ENCODE measurements around the gene DKKL1. TPM values are rescaled to one million over a fixed set of nuclear protein-coding genes. Genes with fewer than 3 reads are reported as not detected.

DKKL1 gene
- total RNA-seq, 1 experiment from 2014 or later: 0.13 TPM

DNA sequence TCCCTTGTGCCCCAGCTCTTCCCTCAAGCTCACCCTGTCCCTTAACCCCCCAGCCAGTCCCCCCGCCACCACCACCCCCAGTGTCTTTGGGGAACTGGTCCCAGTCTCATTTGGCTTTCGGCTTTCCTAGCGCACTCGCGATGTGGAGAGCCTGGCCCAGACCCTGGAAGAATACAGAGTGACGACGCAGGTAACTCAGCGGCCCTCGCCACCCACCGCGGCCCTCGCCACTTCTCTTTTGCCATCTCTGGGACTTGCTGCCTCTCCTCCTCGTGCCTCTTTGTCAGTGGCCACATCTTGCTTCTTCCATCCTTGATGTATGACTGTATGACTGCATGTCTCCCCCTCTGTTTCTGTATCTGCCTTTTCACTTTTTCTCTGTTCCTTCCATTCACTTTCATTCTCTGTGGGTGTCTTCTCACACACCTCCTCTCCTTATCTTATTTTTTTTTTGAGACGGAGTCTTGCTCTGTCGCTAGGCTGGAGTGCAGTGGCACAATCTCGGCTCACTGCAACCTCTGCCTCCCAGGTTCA is 43.9 kb downstream of the DKKL1 start:
- DNase-seq (ENCODE audit: low read depth in 1 of 2, low spot score in 2 of 2): no peak
- Histone ChIP-seq H3K9me3 (replicated peaks) (no peaks in the 10 kb centered on the region), H3K4me3 (no peak overlapping the region), H3K27me3 (replicated peaks) (no peaks in the 10 kb centered on the region; the same call in 1 of the 2 replicates), H3K4me1 (replicated peaks) (no peaks in the 10 kb centered on the region), H3K36me3 (no peaks in the 10 kb centered on the region), H3K27ac (no peak overlapping the region)

- Histone ChIP-seq H3K4me1 (replicated peaks) (no peaks in the 10 kb centered on the region), H3K27ac (no peak overlapping the region), H3K36me3 (no peaks in the 10 kb centered on the region), H3K9me3 (replicated peaks) (no peaks in the 10 kb centered on the region), H3K27me3 (replicated peaks) (no peaks in the 10 kb centered on the region; the same call in 1 of the 2 replicates), H3K4me3 (no peak overlapping the region)
- DNase-seq (ENCODE audit: low read depth in 1 of 2, low spot score in 2 of 2): no peak
Observed at GRCh38 chr19:49408816-49409440, 45.3 kb downstream of the DKKL1 start.

DNA sequence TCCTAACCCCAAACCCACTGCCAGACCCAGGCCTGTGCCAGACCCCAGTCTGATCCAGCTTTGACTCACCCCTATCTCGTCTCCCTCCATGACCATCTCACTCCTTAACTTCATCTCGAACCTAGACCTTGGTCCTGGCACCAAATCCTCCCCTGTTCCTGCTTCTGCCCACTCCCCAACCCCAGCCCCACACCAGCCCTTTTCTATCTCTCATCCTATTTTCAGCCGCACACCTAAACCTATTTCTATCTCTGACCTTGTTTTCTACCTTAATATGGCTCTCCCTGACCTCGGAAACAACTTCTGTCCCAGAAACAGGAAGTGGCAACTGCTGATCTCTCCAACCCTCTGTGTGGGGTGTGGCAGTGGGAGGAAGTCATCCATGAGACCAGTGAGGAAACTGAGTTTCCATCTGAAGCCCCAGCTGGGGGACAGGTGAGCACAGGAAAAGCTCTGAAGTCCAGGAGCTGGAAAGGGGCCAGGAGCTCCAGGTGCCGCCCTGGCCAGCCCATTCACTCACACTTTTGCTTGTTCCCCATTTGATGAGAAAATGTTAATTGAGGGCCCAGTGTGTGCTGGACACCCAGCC is 45.9 kb downstream of the DKKL1 start:
- Histone ChIP-seq H3K4me3 (no peak overlapping the region), H3K4me1 (replicated peaks) (no peaks in the 10 kb centered on the region), H3K27me3 (replicated peaks) (no peaks in the 10 kb centered on the region; the same call in 1 of the 2 replicates), H3K9me3 (replicated peaks) (no peaks in the 10 kb centered on the region), H3K27ac (no peak overlapping the region), H3K36me3 (no peaks in the 10 kb centered on the region)
- DNase-seq (ENCODE audit: low read depth in 1 of 2, low spot score in 2 of 2): no peak

DNA sequence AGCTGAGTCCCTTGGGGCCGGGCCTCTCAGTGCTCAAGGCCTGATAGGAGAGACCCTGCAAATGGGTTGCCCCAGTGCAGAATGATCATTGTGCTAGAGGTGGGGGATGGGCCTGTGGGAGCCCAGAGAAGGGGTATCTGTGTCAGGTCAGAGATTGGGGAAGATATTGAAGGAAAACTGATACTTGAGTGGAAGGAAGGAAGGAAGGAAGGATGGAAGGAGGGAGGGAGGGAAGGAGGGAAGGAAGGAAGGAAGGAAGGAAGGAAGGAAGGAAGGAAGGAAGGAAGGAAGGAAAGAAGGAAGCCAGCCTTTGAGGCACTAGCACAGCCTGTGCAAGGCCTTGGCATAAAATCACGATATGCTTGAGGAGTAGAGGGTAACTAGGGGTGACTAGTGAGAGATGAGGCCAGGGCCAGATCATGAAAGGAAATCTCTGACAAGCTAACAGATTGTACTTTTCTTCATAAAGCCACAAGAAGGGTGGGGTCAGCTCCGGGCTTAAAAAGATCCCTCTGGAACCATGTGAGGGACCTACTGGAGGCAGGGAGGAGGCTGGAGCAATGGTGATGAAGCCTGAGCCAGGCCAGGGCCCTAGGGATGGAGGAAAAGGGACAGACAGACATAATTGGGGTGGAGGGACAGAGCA is 48.1 kb downstream of the DKKL1 start:
- Histone ChIP-seq H3K36me3 (no peaks in the 10 kb centered on the region), H3K27me3 (replicated peaks) (peaks cover 10% of the 10 kb centered on the region), H3K9me3 (replicated peaks) (no peaks in the 10 kb centered on the region), H3K4me1 (replicated peaks) (no peaks in the 10 kb centered on the region), H3K4me3 (no peak overlapping the region), H3K27ac (no peak overlapping the region)
- no peak for DNase-seq (ENCODE audit: low read depth in 1 of 2, low spot score in 2 of 2)

GRCh38 chr19:49413348-49413747 is 49.7 kb downstream of the DKKL1 start:
- DNase-seq (ENCODE audit: low read depth in 1 of 2, low spot score in 2 of 2): no peak
- no peak overlapping the region for H3K4me3 ChIP-seq
- no peaks in the 10 kb centered on the region for H3K4me1 ChIP-seq (replicated peaks)
- no peak overlapping the region for H3K27ac ChIP-seq
- no peaks in the 10 kb centered on the region for H3K36me3 ChIP-seq
- H3K27me3 ChIP-seq (replicated peaks): peaks cover 24% of the 10 kb centered on the region
- no peaks in the 10 kb centered on the region for H3K9me3 ChIP-seq (replicated peaks)

DNA sequence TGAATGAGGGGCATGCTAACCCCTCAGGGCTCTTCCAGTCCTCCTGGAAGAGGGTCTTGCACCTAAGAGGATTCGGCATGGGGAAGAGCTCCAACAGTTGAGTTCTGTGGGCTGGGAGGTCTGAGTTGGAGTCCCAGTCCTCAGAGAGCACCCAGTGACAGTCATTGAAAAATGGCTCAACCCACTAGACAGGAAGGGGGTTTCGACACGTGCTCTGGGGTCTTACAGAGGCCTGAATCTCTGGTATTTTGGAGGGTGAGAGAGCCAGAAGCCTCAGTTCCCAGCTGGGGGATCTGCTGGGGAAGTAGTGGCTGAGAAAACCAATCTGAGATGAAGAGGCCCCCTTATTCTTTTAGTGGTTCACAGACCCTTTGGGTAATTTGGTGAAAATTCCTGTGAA is 50.6 kb downstream of the DKKL1 start:
- Histone ChIP-seq H3K27me3 (replicated peaks) (peaks cover 31% of the 10 kb centered on the region), H3K4me3 (no peak overlapping the region), H3K9me3 (replicated peaks) (no peaks in the 10 kb centered on the region), H3K27ac (no peak overlapping the region), H3K36me3 (no peaks in the 10 kb centered on the region), H3K4me1 (replicated peaks) (no peaks in the 10 kb centered on the region)
- DNase-seq (ENCODE audit: low read depth in 1 of 2, low spot score in 2 of 2): no peak

DNA sequence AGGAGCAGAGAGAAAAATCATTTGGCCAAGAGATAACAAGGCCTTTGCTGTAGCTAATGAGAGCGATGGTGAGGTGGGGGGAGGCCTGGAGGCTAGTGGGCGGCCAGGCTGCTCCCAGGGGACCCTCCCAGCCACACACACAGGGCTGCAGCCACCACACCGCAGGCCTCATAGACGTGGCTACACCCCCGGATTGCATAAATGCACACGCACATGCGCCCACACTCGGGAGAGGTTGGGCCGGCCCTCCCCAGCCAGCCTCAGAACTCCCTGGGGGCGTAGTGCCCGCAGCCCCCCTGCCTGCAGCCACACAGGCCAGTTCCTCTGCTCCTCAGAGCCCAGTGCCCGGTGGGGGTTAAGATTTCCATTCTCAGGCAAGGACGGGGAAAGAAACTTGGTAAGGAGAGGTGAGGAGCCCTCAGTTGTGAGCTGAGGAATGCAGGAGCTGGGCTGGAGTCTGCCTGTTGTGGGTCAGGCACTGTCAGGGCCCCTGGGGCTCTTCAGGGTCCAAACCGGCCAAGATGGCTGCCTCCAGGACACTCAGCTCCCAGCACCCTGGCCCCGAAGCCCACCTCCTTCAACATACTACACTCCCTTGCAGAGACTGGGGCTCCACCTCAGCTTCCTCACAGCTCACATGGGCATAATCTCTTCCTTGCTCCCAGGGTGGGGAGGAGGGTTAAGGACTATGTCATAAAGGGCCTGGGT is 51.6 kb downstream of the DKKL1 start:
- Histone ChIP-seq H3K27ac (no peak overlapping the region), H3K36me3 (no peaks in the 10 kb centered on the region), H3K9me3 (replicated peaks) (no peaks in the 10 kb centered on the region), H3K4me1 (replicated peaks) (no peaks in the 10 kb centered on the region), H3K4me3 (no peak overlapping the region), H3K27me3 (replicated peaks) (peaks cover 39% of the 10 kb centered on the region)
- DNase-seq (ENCODE audit: low read depth in 1 of 2, low spot score in 2 of 2): no peak

- no peaks in the 10 kb centered on the region for H3K9me3 ChIP-seq (replicated peaks)
- H3K4me3 ChIP-seq: no peak overlapping the region
- H3K27me3 ChIP-seq (replicated peaks): peaks cover 45% of the 10 kb centered on the region
- H3K4me1 ChIP-seq (replicated peaks): no peaks in the 10 kb centered on the region; the same call in 1 of the 2 replicates
- no peaks in the 10 kb centered on the region for H3K36me3 ChIP-seq
- no peak for DNase-seq (ENCODE audit: low read depth in 1 of 2, low spot score in 2 of 2)
- H3K27ac ChIP-seq: no peak overlapping the region
Observed at GRCh38 chr19:49415810-49416200, 52.1 kb downstream of the DKKL1 start.

- Histone ChIP-seq H3K4me1 (replicated peaks) (peaks cover 5% of the 10 kb centered on the region), H3K36me3 (no peaks in the 10 kb centered on the region), H3K9me3 (replicated peaks) (no peaks in the 10 kb centered on the region; the same call in 1 of the 2 replicates), H3K4me3 (no peak overlapping the region), H3K27me3 (replicated peaks) (peaks cover 56% of the 10 kb centered on the region), H3K27ac (no peak overlapping the region)
- DNase-seq (ENCODE audit: low read depth in 1 of 2, low spot score in 2 of 2): no peak
Observed at GRCh38 chr19:49417088-49417487, 53.4 kb downstream of the DKKL1 start.

- Histone ChIP-seq H3K27ac (no peak overlapping the region), H3K27me3 (replicated peaks) (peaks cover 71% of the 10 kb centered on the region), H3K4me3 (no peak overlapping the region), H3K9me3 (replicated peaks) (no peaks in the 10 kb centered on the region; the same call in 1 of the 2 replicates), H3K4me1 (replicated peaks) (peaks cover 12% of the 10 kb centered on the region), H3K36me3 (no peaks in the 10 kb centered on the region)
- no peak for DNase-seq (ENCODE audit: low read depth in 1 of 2, low spot score in 2 of 2)
Observed at GRCh38 chr19:49418511-49418910, 54.8 kb downstream of the DKKL1 start.

DNA sequence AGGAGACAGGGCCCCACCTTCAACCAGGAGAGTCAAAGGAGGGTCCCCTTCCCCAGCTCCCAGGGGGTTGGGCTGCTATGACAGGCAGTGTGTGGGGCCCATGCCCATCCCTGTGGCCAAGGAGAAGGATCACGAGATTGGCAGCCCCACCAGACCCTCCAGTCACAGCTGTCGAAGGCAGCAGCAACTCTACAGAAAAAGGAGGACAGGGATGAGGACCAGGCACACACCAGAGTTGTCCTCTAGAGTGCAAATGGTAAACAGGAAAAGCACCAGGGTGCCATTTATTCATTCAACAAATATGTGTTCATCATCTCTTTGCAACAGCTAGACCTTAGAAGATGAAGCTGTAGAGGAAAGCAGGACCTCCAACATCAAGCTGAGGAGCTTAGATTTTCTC is 55.5 kb downstream of the DKKL1 start:
- Histone ChIP-seq H3K27me3 (replicated peaks) (peaks cover 77% of the 10 kb centered on the region), H3K27ac (no peak overlapping the region)
- no peak for DNase-seq (ENCODE audit: low read depth in 1 of 2, low spot score in 2 of 2)

DNA sequence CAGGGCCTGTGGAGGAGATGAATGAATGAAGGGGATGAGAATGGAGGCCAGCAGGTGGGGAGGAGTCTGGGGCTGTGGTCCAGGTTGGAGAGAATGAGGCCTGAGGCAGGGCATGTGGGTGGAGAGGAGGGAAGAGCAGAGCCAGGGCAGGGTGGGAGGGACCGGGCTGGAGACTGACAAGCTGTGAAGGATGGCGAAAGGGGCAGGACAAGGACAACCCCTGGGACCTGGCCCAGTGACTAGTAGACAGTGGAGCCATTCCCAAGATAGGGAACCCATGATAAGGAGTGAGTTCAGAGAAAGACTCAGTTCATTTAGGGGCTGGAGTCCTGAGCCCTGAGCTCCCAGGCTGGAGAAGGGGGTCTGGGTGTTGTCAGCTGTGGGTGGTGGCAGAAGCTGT is 56.5 kb downstream of the DKKL1 start:
- Histone ChIP-seq H3K27me3 (replicated peaks) (peaks cover 88% of the 10 kb centered on the region), H3K36me3 (no peaks in the 10 kb centered on the region), H3K9me3 (replicated peaks) (peaks cover 2% of the 10 kb centered on the region; the same call in 1 of the 2 replicates), H3K4me1 (replicated peaks) (peaks cover 12% of the 10 kb centered on the region), H3K4me3 (no peak overlapping the region), H3K27ac (no peak overlapping the region)
- no peak for DNase-seq (ENCODE audit: low read depth in 1 of 2, low spot score in 2 of 2)

More for the DNA sequence above, 55.5 kb downstream of the DKKL1 start:
- Histone ChIP-seq H3K36me3 (no peaks in the 10 kb centered on the region), H3K4me1 (replicated peaks) (peaks cover 12% of the 10 kb centered on the region), H3K4me3 (no peak overlapping the region), H3K9me3 (replicated peaks) (peaks cover 2% of the 10 kb centered on the region; the same call in 1 of the 2 replicates)

GRCh38 chr19:49421039-49421877 is 57.6 kb downstream of the DKKL1 start:
- Histone ChIP-seq H3K4me3 (no peak overlapping the region), H3K36me3 (no peaks in the 10 kb centered on the region), H3K27ac (no peak overlapping the region), H3K4me1 (replicated peaks) (peaks cover 16% of the 10 kb centered on the region), H3K27me3 (replicated peaks) (peaks cover 93% of the 10 kb centered on the region), H3K9me3 (replicated peaks) (peaks cover 2% of the 10 kb centered on the region; the same call in 1 of the 2 replicates)
- peak; percentile 49 to 64 for DNase-seq (ENCODE audit: low read depth in 1 of 2, low spot score in 2 of 2)
